ENCODE data around the gene GFRA1.
"Not testable (repeated sequence)": the region's sequence is repeated elsewhere in the genome, so short reads cannot be mapped to it uniquely, and the experiment has no call there.

GFRA1 gene

DNA sequence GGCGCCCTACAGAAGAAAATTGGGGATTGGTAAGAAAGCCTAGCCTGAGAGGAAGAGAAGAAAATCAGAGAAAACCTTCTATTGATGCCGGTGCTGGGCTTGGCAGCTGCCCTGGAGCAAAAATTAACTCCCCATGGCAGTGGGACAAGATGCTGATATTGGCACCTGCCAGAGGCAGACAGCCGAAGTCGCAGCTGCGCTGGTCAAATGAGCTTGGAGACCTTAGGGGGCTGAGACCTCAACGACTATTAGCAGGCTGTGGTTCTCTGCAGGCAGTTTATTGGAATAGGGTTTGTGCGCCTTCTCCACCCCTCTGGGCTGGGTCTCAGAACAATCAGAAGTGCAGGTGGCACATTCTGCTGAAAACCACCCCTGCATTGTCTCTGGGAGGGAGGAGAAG, 213.7 kb downstream of the GFRA1 start:
- TF ChIP-seq, protein P1, sequence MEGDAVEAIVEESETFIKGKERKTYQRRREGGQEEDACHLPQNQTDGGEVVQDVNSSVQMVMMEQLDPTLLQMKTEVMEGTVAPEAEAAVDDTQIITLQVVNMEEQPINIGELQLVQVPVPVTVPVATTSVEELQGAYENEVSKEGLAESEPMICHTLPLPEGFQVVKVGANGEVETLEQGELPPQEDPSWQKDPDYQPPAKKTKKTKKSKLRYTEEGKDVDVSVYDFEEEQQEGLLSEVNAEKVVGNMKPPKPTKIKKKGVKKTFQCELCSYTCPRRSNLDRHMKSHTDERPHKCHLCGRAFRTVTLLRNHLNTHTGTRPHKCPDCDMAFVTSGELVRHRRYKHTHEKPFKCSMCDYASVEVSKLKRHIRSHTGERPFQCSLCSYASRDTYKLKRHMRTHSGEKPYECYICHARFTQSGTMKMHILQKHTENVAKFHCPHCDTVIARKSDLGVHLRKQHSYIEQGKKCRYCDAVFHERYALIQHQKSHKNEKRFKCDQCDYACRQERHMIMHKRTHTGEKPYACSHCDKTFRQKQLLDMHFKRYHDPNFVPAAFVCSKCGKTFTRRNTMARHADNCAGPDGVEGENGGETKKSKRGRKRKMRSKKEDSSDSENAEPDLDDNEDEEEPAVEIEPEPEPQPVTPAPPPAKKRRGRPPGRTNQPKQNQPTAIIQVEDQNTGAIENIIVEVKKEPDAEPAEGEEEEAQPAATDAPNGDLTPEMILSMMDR (IDR thresholded peaks at IDR 0.05; ENCODE audit: extremely low read depth, missing control alignments) = no peak
- DNase-seq (ENCODE audit: low spot score) = no peak

DNA sequence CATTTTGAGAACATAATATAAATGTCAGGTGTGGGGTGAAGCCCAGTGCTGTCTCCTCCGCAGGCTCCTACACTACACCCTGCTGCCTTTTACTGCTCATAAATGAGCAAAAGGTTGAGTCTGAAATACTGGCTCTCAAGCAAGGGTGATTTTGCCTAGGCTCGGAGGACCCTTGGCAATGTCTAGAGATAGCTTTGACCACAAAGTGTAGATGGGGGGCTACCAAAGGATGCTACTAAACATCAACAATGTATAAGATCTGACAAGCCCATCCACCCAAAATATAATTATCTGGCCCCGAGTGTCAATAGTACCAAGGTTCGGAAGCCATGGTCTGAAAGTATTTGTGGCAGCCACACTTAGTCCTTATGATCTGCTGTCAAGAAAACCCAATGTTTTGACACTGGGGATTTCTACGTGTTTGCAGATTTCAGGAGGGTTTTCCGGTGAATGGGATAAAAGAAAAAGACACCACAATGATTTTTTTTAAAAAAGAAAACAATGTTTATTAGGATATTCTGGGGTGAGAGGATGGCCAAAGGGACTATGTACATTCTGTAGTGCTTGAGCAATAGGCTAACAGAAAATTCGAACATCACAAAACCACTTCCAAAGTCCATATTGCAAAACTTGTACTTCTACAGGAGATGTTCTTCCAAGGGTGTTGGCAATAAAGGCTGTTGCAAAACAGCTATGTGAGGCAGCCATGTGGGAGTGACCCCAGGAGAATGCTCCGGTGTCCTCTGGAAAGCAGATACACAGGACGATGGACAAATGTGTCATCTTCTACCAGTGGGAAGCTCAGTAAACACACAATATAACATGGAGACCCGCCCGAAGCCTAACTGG, 216.3 kb downstream of the GFRA1 start:
- no peak for DNase-seq (ENCODE audit: low spot score)
- TF ChIP-seq, protein P1 (IDR thresholded peaks at IDR 0.05; ENCODE audit: extremely low read depth, missing control alignments) = no peak

DNA sequence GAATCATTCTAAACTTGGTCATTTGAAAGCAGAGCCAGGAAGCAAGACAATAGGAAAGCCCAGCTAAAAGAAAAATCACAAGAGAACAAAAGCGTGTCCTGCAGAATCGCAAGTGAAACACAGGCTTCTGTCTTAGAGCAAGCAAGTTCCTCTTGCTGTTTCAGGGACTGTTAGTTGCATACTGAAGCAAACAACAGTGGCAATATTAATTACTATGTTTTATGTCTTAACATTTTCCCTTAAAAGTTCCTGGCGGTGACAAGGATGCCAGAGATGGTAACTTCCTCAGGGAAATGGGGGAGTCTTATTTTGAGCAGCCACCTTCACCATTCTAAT, 217.1 kb downstream of the GFRA1 start:
- no peak for DNase-seq (ENCODE audit: low spot score)
- TF ChIP-seq, protein P1 (IDR thresholded peaks at IDR 0.05; ENCODE audit: extremely low read depth, missing control alignments) = no peak

DNA sequence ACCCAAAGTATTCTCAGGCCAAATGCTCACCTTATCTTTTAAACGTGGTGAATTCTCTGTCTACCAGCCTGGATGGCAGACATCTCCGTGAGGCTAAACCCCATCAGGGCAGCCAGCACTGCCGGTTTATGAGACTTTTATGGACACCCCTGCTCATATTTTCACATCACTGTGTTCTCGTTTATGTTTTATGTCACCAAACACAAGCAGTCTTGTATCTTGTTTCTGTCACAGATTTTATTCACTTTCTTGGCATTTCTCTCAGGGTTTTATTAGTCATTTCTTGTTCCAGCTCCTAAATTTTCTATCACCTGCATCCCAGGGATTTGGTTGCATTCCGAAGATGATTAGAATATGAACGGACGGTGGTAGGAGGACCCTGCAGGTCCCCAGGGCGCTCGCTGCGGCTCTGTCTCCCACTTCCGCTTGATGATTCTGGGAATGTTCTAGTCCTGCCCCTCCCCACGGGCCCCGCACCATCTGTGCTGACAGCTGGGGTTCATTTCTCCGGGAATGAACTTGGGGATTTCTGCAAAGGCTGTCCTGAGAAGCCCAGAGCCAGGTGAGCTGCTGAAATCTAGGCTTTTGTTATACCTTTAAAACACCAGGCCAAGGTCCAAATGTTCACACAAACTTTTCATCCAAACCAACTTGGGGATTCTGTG, 217.6 kb downstream of the GFRA1 start:
- DNase-seq (ENCODE audit: low spot score) = no peak

DNA sequence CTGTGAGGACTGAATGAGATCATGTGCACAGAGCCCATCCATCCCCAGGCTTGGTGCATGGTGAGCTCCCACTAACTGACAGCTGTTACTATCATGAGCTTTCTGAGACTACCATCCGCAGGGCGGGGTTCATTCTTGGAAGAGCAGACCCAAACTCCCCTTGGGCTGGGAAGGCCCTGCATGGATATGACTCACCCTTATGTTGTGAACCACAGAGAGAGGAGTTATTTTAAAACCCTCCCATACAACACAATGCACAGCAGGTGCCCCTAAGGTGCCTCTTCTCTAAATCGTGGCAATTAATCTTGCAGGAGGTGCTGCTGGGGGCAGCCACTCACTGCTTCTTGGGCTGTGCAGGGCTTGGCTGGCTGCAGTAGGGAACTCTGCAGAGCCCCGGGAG, 219.1 kb downstream of the GFRA1 start:
- DNase-seq (ENCODE audit: low spot score) = no peak
- TF ChIP-seq, protein P1 (IDR thresholded peaks at IDR 0.05; ENCODE audit: extremely low read depth, missing control alignments) = no peak

More for the DNA sequence above, 217.6 kb downstream of the GFRA1 start:
- TF ChIP-seq, protein P1 (IDR thresholded peaks at IDR 0.05; ENCODE audit: extremely low read depth, missing control alignments) = no peak

DNA sequence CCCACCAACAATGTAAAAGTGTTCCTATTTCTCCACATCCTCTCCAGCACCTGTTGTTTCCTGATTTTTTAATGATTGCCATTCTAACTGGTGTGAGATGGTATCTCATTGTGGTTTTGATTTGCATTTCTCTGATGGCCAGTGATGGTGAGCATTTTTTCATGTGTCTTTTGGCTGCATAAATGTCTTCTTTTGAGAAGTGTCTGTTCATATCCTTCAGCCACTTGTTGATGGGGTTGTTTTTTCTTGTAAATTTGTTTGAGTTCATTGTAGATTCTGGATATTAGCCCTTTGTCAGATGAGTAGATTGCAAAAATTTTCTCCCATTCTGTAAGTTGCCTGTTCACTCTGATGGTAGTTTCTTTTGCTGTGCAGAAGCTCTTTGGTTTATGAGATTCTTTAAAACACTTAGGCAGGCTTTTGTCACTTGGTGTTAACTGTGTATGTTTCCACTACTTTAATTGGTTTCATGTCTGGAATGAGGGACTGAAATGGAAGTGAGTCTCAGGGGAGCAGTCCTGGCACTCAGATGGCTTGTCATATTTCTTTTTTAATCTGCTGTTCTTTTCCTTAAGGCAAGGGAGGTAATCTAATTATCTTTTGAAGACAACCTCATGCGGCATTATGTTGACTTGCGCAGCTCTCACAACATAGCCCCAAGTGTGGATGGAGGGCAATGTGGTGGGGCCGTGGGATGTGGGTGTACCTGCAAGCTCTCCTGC, 219.8 kb downstream of the GFRA1 start:
- DNase-seq (ENCODE audit: low spot score) = not testable (repeated sequence)

DNA sequence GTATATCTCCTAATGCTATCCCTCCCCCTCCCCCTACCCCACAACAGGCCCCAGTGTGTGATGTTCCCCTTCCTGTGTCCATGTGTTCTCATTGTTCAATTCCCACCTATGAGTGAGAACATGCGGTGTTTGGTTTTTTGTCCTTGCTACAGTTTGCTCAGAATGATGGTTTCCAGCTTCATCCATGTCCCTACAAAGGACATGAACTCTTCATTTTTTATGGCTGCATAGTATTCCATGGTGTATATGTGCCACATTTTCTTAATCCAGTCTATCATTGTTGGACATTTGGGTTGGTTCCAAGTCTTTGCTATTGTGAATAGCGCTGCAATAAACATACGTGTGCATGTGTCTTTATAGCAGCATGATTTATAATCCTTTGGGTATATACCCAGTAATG, 220.5 kb downstream of the GFRA1 start:
- not testable (repeated sequence) for DNase-seq (ENCODE audit: low spot score)

DNA sequence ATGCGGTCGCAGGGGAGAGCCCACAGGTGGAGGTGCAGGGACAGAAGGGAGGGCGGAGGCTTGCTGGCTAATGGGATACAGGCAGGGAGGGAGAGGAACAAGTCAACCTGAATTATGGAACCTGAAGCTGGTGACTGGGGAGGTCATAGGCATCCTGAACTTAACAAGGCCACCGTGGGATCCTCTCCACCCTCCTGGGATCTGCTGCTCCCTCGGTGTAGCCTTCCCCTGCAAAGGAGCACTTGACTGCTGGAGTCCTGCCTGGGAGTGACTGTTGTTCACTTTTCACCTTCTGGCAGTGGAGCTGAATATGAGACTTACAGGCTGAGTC, 223.1 kb downstream of the GFRA1 start:
- TF ChIP-seq, protein P1 (IDR thresholded peaks at IDR 0.05; ENCODE audit: extremely low read depth, missing control alignments) = no peak
- no peak for DNase-seq (ENCODE audit: low spot score)

Measured in GM20000 (cell line).